GM18867 (cell line): ENCODE data around the gene BAHD1.
"Not testable (repeated sequence)": the region's sequence is repeated elsewhere in the genome, so short reads cannot be mapped to it uniquely, and the experiment has no call there.

ENCODE experiments used
- ATAC-seq: cut with Tn5 transposase; IDR thresholded peaks from one replicate; pipeline ENCODE4 v1.9.1; 2021; ENCODE audit warnings: mild to moderate bottlenecking, moderate library complexity; ENCODE audit not compliant: unreplicated experiment

Gene BAHD1

GRCh38 chr15:40443255-40443654 lies 2.5 kb downstream of the BAHD1 start:
- ATAC-seq: no peak

- no peak for ATAC-seq
These were observed 3.1 kb downstream of the BAHD1 start for GRCh38 chr15:40443846-40444245.

DNA sequence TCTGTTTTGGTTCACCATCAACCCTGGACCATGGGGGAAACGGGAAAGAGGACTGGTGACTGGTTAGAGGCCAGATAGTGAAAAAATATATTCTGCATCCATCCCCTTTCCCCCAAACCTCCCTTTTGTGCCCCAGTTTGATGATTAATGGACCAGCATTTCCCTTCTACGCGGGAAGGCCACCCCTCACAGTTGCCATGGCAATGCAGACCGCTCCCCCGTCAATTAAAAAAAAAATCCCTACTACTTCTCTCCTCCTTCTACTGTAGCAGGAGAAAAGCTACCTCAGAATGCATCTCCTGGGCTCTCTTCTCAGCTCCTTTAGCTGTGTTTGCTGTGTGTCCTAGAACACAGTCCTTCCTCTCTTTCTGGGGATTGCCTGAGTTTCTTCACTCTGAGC lies 4.0 kb downstream of the BAHD1 start:
- ATAC-seq: no peak

- no peak for ATAC-seq
These were observed 4.7 kb downstream of the BAHD1 start for GRCh38 chr15:40445421-40445922.

GRCh38 chr15:40446144-40446543 lies 5.4 kb downstream of the BAHD1 start:
- ATAC-seq: no peak

- no peak for ATAC-seq
These were observed 7.6 kb downstream of the BAHD1 start for GRCh38 chr15:40448354-40448753.

DNA sequence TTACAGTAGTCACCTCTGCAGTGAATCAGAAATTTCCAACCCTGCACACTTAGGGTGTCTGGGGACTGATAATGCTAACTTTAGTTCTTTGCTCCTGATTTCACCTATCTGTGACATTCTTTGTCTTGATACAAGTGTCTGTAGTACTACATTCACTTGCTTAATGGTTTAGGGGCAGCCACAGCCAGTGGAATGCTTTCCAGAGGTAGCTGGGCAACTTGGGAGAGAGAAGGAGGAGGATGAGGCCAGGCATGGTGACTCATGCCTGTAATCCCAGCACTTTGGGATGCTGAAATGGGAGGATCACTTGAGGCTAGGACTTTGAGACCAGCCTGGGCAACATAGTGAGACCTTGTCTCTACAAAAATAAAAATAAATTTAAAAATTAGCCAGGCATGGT lies 8.5 kb downstream of the BAHD1 start:
- ATAC-seq: no peak

DNA sequence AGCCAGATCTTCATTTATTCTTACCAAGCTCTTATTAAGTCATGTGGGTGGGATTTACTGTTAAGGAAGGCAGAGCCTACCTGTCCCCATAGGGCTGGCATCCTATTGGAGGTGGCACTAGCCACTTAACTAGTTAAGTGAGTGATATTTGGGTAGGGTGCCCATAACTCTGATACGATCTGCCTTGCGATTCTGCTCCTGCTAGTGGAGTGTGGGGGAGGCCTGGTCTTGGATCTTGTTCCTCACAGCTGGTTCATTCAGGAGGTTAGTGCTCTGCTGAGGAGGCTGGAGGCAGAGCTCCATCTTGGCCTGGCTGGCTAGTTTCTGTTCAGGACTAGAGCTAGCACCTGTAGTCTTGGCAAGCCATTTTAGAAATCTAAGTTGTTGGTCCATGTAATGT lies 9.3 kb downstream of the BAHD1 start:
- no peak for ATAC-seq

- no peak for ATAC-seq
These were observed 10.9 kb downstream of the BAHD1 start for GRCh38 chr15:40451527-40452158.

DNA sequence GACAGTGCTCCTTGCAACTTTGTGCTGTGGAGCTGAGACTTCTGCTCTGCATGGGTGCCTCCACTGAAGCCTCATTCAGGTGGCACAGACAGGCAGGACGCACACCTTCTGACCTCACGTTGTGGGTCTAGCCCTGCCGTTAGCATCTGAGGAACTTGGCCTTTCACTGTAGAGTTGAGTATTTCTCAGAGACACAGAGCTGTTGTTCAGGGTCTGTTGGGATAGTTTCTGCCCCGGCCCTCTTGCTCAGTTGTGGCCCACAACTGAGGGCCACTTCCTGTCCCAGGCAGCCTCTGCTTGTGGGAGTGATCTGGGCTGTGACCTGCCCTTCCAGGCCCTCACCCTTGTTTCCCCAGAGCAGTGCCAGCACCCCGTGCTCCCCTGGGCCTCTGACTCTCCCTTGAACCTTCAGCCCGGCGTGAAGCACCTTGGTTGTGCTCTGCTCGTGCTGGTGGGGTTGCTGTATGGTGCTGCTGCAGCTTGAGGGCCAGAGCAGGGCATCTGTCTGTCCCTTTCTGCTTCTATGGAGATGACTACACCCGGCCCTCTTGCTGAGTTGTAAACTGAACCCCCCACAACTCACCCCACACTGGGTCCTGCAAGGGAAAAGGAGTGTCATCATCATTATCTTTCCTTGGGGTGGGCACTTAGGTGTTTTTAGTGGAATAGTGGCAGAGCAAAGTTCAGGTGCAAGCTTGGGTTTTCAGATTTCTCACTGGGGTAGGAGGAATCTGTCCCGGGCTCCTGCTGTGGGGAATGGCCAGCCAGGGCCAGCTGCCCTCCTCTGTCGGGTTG lies 11.7 kb downstream of the BAHD1 start:
- no peak for ATAC-seq

- ATAC-seq: not testable (repeated sequence)
These were observed 13.2 kb downstream of the BAHD1 start for GRCh38 chr15:40453941-40454340.

- ATAC-seq: no peak
These were observed 14.2 kb downstream of the BAHD1 start for GRCh38 chr15:40454904-40455391.

DNA sequence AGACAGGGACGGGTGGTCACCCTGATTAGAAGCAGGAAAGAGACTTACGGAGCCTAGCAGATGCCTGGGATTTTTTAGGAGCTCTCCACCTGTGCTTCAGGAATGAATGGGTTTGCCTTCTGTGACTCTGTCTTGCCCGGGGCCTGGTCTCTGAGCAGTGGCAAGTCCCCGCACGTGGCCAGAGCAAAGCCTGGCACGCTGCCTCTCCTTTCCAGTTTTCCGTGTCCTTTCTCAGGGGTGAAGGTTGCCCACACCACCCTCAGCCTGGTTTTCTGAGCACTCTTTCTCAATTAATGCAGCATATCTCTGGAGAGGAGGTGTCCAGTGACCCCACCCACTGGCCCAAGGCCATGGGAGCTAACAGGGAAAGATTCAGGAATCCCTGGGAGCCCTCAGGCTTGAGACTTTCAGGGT lies 15.6 kb downstream of the BAHD1 start:
- no peak for ATAC-seq

GRCh38 chr15:40456738-40457137 lies 16.0 kb downstream of the BAHD1 start:
- ATAC-seq: no peak

DNA sequence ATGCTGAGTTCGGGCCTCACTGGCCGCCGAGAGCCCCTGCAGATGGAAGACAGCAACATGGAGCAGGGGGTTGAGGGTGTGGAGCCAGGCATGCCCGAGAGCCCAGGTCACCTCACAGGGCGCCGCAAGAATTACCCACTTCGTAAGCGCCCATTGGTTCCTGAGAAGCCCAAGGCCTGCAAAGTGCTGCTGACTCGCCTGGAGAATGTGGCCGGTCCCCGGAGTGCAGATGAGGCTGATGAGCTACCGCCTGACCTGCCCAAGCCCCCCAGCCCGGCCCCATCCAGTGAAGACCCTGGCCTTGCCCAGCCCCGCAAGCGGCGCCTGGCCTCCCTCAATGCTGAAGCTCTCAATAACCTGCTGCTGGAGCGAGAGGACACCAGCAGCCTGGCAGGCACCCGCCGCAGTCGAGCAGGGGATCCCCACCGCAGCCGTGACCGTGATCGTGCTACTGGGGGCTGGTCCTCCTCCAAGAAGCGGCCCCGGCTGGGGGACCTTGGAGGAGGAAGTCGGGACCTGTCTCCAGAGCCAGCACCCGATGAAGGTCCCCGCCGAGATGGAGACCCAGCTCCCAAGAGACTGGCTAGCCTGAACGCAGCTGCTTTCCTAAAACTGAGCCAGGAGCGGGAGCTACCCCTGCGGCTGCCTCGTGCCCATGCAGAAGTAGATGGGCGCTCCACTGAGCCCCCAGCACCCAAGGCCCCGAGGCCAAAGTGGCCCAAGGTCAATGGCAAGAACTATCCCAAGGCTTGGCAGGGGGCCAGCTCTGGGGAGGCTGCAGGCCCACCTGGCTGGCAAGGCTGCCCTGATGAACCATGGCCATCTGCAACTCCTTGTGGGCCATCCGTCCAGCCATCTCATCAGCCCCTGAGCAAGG lies 18.0 kb downstream of the BAHD1 start:
- no peak for ATAC-seq

DNA sequence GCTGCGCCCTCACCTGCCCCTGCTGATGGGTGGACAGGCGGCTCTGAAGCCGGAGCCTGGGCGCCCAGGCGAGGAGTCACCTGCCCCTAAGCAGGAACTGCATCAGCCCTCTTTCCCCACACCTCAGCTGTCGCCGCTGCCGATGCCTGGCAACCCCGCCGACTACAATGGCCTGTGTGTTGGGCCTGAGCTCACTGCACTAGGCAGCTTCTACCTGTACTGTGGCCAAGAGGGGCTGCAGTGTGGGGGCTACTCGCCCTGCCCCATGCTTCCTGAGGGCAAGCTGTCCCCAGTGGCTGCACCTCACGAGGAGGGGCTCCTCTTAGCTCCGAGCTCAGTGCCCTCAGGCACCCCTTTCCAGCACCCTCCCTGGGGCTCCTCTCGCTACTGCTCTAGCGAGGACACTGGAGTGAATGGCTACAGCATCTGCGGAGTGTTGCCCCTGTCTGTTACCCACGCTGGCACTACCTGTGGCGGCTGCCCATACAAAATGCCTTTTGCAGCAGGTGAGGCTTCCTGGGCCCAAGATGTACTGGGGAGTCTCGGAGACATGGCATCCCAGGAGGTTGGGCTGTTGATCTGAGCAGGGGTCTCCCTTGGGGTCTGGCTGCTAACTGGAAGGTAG lies 18.8 kb downstream of the BAHD1 start:
- no peak for ATAC-seq

DNA sequence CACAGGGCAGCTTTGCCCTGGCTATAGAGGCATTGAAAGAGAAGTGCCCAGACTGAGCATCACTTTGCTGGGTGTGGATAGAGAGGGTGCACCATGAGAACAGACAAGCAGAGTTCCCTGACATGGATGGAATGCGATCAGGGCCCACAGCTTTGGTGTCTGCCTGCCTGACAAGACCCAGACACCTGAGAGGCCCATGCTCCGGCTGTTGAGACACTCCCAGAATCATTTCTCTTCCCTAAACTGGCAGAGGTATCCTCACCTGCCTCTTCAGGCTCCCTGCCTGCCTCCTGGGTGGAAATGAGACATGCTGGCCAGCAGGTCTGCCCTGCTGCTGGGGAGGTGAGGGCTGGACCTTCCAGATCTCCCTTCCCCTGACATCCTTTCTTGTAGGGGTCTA lies 19.7 kb downstream of the BAHD1 start:
- ATAC-seq: no peak

DNA sequence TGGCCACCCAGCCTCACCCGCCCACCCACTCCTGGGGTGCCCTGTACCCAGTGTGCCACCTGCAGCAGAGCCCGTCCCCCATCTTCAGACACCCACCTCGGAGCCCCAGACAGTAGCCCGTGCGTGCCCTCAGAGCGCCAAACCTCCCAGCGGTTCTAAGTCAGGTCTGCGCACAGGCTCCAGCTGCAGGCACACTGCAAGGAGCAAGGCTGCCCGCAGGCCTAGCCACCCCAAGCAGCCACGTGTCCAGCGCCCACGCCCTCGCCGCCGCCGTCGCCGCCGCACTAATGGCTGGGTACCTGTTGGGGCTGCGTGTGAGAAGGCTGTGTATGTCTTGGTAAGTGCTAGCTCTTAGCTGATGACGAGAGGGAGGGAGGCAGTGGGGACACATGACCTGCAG lies 21.2 kb downstream of the BAHD1 start:
- ATAC-seq: no peak

DNA sequence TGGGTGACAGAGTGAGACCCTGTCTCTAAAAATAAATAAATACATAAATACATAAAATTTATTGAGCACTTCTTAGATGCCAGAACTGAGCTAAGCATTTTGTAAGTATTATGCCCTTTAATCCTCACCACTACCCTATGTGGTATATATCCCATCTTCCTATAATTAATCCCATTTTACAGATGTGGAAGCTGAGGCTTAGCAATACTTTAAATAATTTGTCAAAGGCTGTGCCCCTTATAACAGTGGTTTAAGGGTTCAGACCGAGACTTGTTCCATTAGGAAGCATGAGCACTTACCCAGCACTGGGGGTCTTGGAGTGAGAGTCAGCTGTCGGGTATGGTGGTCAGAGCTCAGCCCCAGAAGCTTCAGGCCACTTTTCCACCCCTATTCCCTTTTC lies 22.5 kb downstream of the BAHD1 start:
- ATAC-seq: no peak

- ATAC-seq: no peak
These were observed 23.3 kb downstream of the BAHD1 start for GRCh38 chr15:40463886-40464545.
